Measurements from ENCODE around the gene WAC. TPM values are rescaled to one million over a fixed set of nuclear protein-coding genes. Genes with fewer than 3 reads are reported as not detected.

WAC gene
- total and polyA plus RNA-seq, 9 of the 15 experiments (the other 6 are each of a cell fraction or from before 2014, with no cell fraction given), result 24.8 to 123 (median 78.2) TPM

- WGBS (ENCODE audit: insufficient coverage, low coverage, missing lambda C conversion rate), result 90% methylated on average over 2 of the region's 2 CpGs
- H3K79me2 ChIP-seq (ENCODE audit: control insufficient read depth, insufficient read depth, low read length), result no peaks in the 10 kb centered on the region
- CTCF ChIA-PET (ENCODE audit: low intra/inter-chr PET ratio), result no interaction called here
Observed at GRCh38 chr10:28616514-28616913, 83.6 kb downstream of the WAC start.

GRCh38 chr10:28619455-28619854 lies 86.5 kb downstream of the WAC start:
- Histone ChIP-seq H3K79me2 (ENCODE audit: control insufficient read depth, insufficient read depth, low read length) (no peaks in the 10 kb centered on the region), H3K4me3 (no peak overlapping the region), H3K4me1 (replicated peaks in 1 of 2; ENCODE audit: control insufficient read depth in 2 of 2, insufficient read depth in 2 of 2, low read length in 2 of 2) (no peaks in the 10 kb centered on the region), H2AFZ (ENCODE audit: low read depth, low read length) (no peak overlapping the region), H3K9me3 (replicated peaks; ENCODE audit: control insufficient read depth, insufficient read depth, low read depth, low read length) (no peaks in the 10 kb centered on the region), H3K9me1 (ENCODE audit: control insufficient read depth, insufficient read depth, low read length) (no peaks in the 10 kb centered on the region), H3K9ac (ENCODE audit: insufficient read depth in 1 of 2, low read depth in 2 of 2, low read length in 2 of 2) (no peak overlapping the region), H3K4me2 (ENCODE audit: insufficient read depth, low read length) (no peak overlapping the region), H3K36me3 (ENCODE audit: control insufficient read depth, insufficient read depth, low read length) (peaks cover 61% of the 10 kb centered on the region), H3K27ac (ENCODE audit: extremely low read depth, low read depth, low read length) (no peak overlapping the region), H3K27me3 (ENCODE audit: control insufficient read depth in 2 of 2, insufficient read depth in 2 of 2, low read length in 2 of 2) (no peaks in the 10 kb centered on the region), H4K20me1 (replicated peaks; ENCODE audit: control insufficient read depth, insufficient read depth, low read length) (0 out of 2 replicates have a peak, but pooled peaks cover 13% of the 10 kb centered on the region)
- FAIRE-seq (no peak), DNase-seq (ENCODE audit: extremely low read depth in 1 of 4, low spot score in 3 of 4) (no peak), ATAC-seq (no peak)
- POLR2A ChIA-PET, result interaction anchor here (0.6 kb wide), 1 partner anchor 9 kb away, joined by 4 read pairs; no protein-coding TSS in a partner anchor
- CTCF ChIA-PET (ENCODE audit: low intra/inter-chr PET ratio), result no interaction called here
- intact Hi-C loops (cut with micrococcal nuclease), result no loop called here
- 86% methylated on average over 4 of the region's 4 CpGs for WGBS (ENCODE audit: insufficient coverage, low coverage, missing lambda C conversion rate)
- in situ Hi-C loops (cut with MboI), result no loop called here
- BruUV-seq (replicated peaks), result no TSS peak
- TF ChIP-seq MBD1 (CRISPR knock-in tag; IDR thresholded peaks at IDR 0.05), result no peak
- no peak for TF ChIP-seq HNRNPL (IDR thresholded peaks at IDR 0.05; ENCODE audit: low read depth, low read length)
- TF ChIP-seq MCM3 (IDR thresholded peaks at IDR 0.05), result no peak
- no peak for TF ChIP-seq KLF16 (IDR thresholded peaks at IDR 0.05)
- no peak for TF ChIP-seq ATF7 (IDR thresholded peaks at IDR 0.05)
- no peak for TF ChIP-seq ZFX (CRISPR knock-in tag; IDR thresholded peaks at IDR 0.05)

More at GRCh38 chr10:28616514-28616913, 83.6 kb downstream of the WAC start:
- no peak for ATAC-seq
- BruUV-seq (replicated peaks), result no TSS peak
- no peak overlapping the region for H2AFZ ChIP-seq (ENCODE audit: low read depth, low read length)
- 0 out of 2 replicates have a peak, but pooled peaks cover 3% of the 10 kb centered on the region for H4K20me1 ChIP-seq (replicated peaks; ENCODE audit: control insufficient read depth, insufficient read depth, low read length)
- in situ Hi-C loops (cut with MboI) (no loop called here), intact Hi-C loops (cut with micrococcal nuclease) (no loop called here)
- no peak overlapping the region for H3K4me2 ChIP-seq (ENCODE audit: insufficient read depth, low read length)
- no peaks in the 10 kb centered on the region for H3K9me3 ChIP-seq (replicated peaks; ENCODE audit: control insufficient read depth, insufficient read depth, low read depth, low read length)
- H3K27ac ChIP-seq (ENCODE audit: extremely low read depth, low read depth, low read length), result no peak overlapping the region
- H3K9me1 ChIP-seq (ENCODE audit: control insufficient read depth, insufficient read depth, low read length), result no peaks in the 10 kb centered on the region
- H3K9ac ChIP-seq (ENCODE audit: insufficient read depth in 1 of 2, low read depth in 2 of 2, low read length in 2 of 2), result no peak overlapping the region
- FAIRE-seq, result no peak
- DNase-seq (ENCODE audit: extremely low read depth in 1 of 4, low spot score in 3 of 4), result no peak
- no peak for TF ChIP-seq CREB3L1 (IDR thresholded peaks at IDR 0.05; ENCODE audit: borderline replicate concordance, low read depth)
- TF ChIP-seq ZNF668 (CRISPR knock-in tag; IDR thresholded peaks at IDR 0.05), result no peak
- H3K36me3 ChIP-seq (ENCODE audit: control insufficient read depth, insufficient read depth, low read length), result peaks cover 87% of the 10 kb centered on the region
- no peaks in the 10 kb centered on the region for H3K27me3 ChIP-seq (ENCODE audit: control insufficient read depth in 2 of 2, insufficient read depth in 2 of 2, low read length in 2 of 2)
- no peak overlapping the region for H3K4me3 ChIP-seq
- POLR2A ChIA-PET, result no interaction called here
- no peaks in the 10 kb centered on the region for H3K4me1 ChIP-seq (replicated peaks in 1 of 2; ENCODE audit: control insufficient read depth in 2 of 2, insufficient read depth in 2 of 2, low read length in 2 of 2)

Measured in K562 (cell line).